BLaER1 treated with 17β-estradiol and CSF1 and Interleukin-3, amounts not matched to agents 10 nM and 100 nM (cell line): ENCODE data around the gene PDS5B.

Experiments
- H3K27ac ChIP-seq, 11 experiments: shearing (Covaris generic); formaldehyde crosslinking; 2 replicates each; pipeline ENCODE4 v1.8.1; 2022
- H3K27me3 ChIP-seq, 11 experiments: shearing (Covaris generic); formaldehyde crosslinking; 2 replicates each; pipeline ENCODE4 v1.8.1; 2022
- H3K36me3 ChIP-seq, 11 experiments: shearing (Covaris generic); formaldehyde crosslinking; 2 replicates each; pipeline ENCODE4 v1.8.1; 2022
- H3K4me1 ChIP-seq, 10 experiments: shearing (Covaris generic); formaldehyde crosslinking; 2 replicates each; pipeline ENCODE4 v1.8.1; 2022
- H3K4me2 ChIP-seq, 11 experiments: shearing (Covaris generic); formaldehyde crosslinking; 2 replicates each; pipeline ENCODE4 v1.8.1; 2022
- H3K4me3 ChIP-seq, 10 experiments: shearing (Covaris generic); formaldehyde crosslinking; 2 replicates each; pipeline ENCODE4 v1.8.1; 2022
- H3K9ac ChIP-seq, 11 experiments: shearing (Covaris generic); formaldehyde crosslinking; 2 replicates each; pipeline ENCODE4 v1.8.1; 2022
- H3K9me3 ChIP-seq, 11 experiments: shearing (Covaris generic); formaldehyde crosslinking; replicated peaks in 1 of 11; 2 replicates each; pipeline ENCODE4 v1.8.1; 2022
- H4K20me1 ChIP-seq, 11 experiments: shearing (Covaris generic); formaldehyde crosslinking; 2 replicates each; pipeline ENCODE4 v1.8.1; 2022
- Cebpa-rat ChIP-seq, 11 experiments: shearing (Covaris generic); IDR thresholded peaks; 2 replicates each; pipeline ENCODE4 v1.8.1; 2022

Gene PDS5B

GRCh38 chr13:32586080-32586900 lies at the start of gene PDS5B:
Gene PDS5B, plus strand, starts transcription at chr13:32586452. Its CDS starts 62,321 bp downstream, at chr13:32648773.
- Histone ChIP-seq H3K27ac (peak within 1 kb of the TSS; percentile 81 to 98 (median 94)), H3K4me1 (peaks cover 27 to 36% (median 33%) of the 10 kb centered on the region in 10 experiments)
- TF ChIP-seq Cebpa-rat (IDR thresholded peaks at IDR 0.05) = no peak

GRCh38 chr13:32537580-32538142 lies 48.6 kb upstream of the PDS5B start:
- peaks cover 0 to 27% (median 13%) of the 10 kb centered on the region in 11 experiments; a peak in 12 of 22 replicates for H3K9me3 ChIP-seq
- peak overlapping the region; percentile 73 to 88 (median 82) for H3K4me3 ChIP-seq
- no peaks in the 10 kb centered on the region for H3K27me3 ChIP-seq
- H3K4me1 ChIP-seq = peaks cover 10 to 62% (median 23%) of the 10 kb centered on the region in 10 experiments; a peak in 16 of 20 replicates
- H3K27ac ChIP-seq = peak overlapping the region; percentile 86 to 98 (median 93)
- peak overlapping the region; percentile 84 to 95 (median 93) for H3K9ac ChIP-seq
- peaks cover 0 to 34% (median 5%) of the 10 kb centered on the region in 11 experiments; a peak in 8 of 22 replicates for H4K20me1 ChIP-seq
- no peak for TF ChIP-seq Cebpa-rat (IDR thresholded peaks at IDR 0.05)
- H3K36me3 ChIP-seq = peaks cover 31 to 45% (median 42%) of the 10 kb centered on the region in 11 experiments
- H3K4me2 ChIP-seq = peak overlapping the region; percentile 70 to 95 (median 84)

More at GRCh38 chr13:32586080-32586900, at the start of gene PDS5B:
- Histone ChIP-seq H3K9me3 (no peaks in the 10 kb centered on the region), H4K20me1 (peaks cover 27 to 42% (median 40%) of the 10 kb centered on the region in 11 experiments; a peak in 21 of 22 replicates), H3K4me2 (peak within 1 kb of the TSS; percentile 86 to 95 (median 91)), H3K9ac (peak within 1 kb of the TSS; percentile 90 to 96 (median 94)), H3K36me3 (peaks cover 0 to 2% (median 0%) of the 10 kb centered on the region in 11 experiments; a peak in 1 of 22 replicates), H3K27me3 (no peaks in the 10 kb centered on the region), H3K4me3 (peak within 1 kb of the TSS; percentile 74 to 93 (median 82))

- H3K4me3 ChIP-seq = peak overlapping the region; percentile 73 to 88 (median 82)
- no peak; a peak in 1 of 22 replicates for TF ChIP-seq Cebpa-rat (IDR thresholded peaks at IDR 0.05)
- peaks cover 29 to 40% (median 36%) of the 10 kb centered on the region in 11 experiments for H3K36me3 ChIP-seq
- peaks cover 0 to 28% (median 3%) of the 10 kb centered on the region in 11 experiments; a peak in 8 of 22 replicates for H4K20me1 ChIP-seq
- peaks cover 0 to 27% (median 13%) of the 10 kb centered on the region in 11 experiments; a peak in 12 of 22 replicates for H3K9me3 ChIP-seq
- H3K27ac ChIP-seq = peak overlapping the region; percentile 86 to 98 (median 93)
- H3K4me1 ChIP-seq = peaks cover 10 to 57% (median 23%) of the 10 kb centered on the region in 10 experiments; a peak in 16 of 20 replicates
- H3K4me2 ChIP-seq = peak overlapping the region; percentile 70 to 95 (median 84)
- no peaks in the 10 kb centered on the region for H3K27me3 ChIP-seq
- peak overlapping the region; percentile 84 to 95 (median 93) for H3K9ac ChIP-seq
These were observed 48.1 kb upstream of the PDS5B start for GRCh38 chr13:32538143-32538620.

- Histone ChIP-seq H3K4me3 (peak within 1 kb of the TSS; percentile 73 to 88 (median 82)), H3K36me3 (peaks cover 24 to 34% (median 31%) of the 10 kb centered on the region in 11 experiments), H3K27ac (peak within 1 kb of the TSS; percentile 86 to 98 (median 93)), H3K4me2 (peak within 1 kb of the TSS; percentile 70 to 95 (median 84)), H3K4me1 (peaks cover 10 to 52% (median 23%) of the 10 kb centered on the region in 10 experiments; a peak in 16 of 20 replicates), H3K9me3 (peaks cover 0 to 25% (median 16%) of the 10 kb centered on the region in 11 experiments; a peak in 12 of 22 replicates), H3K9ac (peak within 1 kb of the TSS; percentile 84 to 95 (median 93)), H3K27me3 (no peaks in the 10 kb centered on the region), H4K20me1 (peaks cover 0 to 23% (median 0%) of the 10 kb centered on the region in 11 experiments; a peak in 6 of 22 replicates)
- no peak for TF ChIP-seq Cebpa-rat (IDR thresholded peaks at IDR 0.05)
These were observed 47.5 kb upstream of the PDS5B start, which contains the start of gene N4BP2L2 for GRCh38 chr13:32538621-32539246. Gene N4BP2L2, minus strand, starts transcription at chr13:32538795. Its CDS starts 1,768 bp downstream, at chr13:32537027.

GRCh38 chr13:32542221-32542620 lies 44.0 kb upstream of the PDS5B start:
- peak overlapping the region in 1 of 11 experiments; percentile 6; a peak in 1 of 22 replicates for H3K4me2 ChIP-seq
- peaks cover 0 to 7% (median 0%) of the 10 kb centered on the region in 11 experiments; a peak in 5 of 22 replicates for H3K9me3 ChIP-seq
- TF ChIP-seq Cebpa-rat (IDR thresholded peaks at IDR 0.05) = no peak
- H4K20me1 ChIP-seq = no peaks in the 10 kb centered on the region
- no peaks in the 10 kb centered on the region for H3K27me3 ChIP-seq
- no peak overlapping the region for H3K9ac ChIP-seq
- H3K36me3 ChIP-seq = no peaks in the 10 kb centered on the region
- no peak overlapping the region for H3K4me3 ChIP-seq
- H3K4me1 ChIP-seq = peaks cover 4 to 28% (median 17%) of the 10 kb centered on the region in 10 experiments; a peak in 18 of 20 replicates
- no peak overlapping the region for H3K27ac ChIP-seq

- Histone ChIP-seq H3K4me2 (peak overlapping the region in 9 of 11 experiments; percentile 1 to 44 (median 24); a peak in 11 of 22 replicates), H3K36me3 (no peaks in the 10 kb centered on the region), H3K9me3 (peaks cover 0 to 13% (median 0%) of the 10 kb centered on the region in 11 experiments; a peak in 8 of 22 replicates), H3K27ac (no peak overlapping the region), H3K27me3 (no peaks in the 10 kb centered on the region), H4K20me1 (no peaks in the 10 kb centered on the region), H3K4me1 (peaks cover 10 to 39% (median 22%) of the 10 kb centered on the region in 10 experiments), H3K9ac (no peak overlapping the region), H3K4me3 (no peak overlapping the region)
- no peak for TF ChIP-seq Cebpa-rat (IDR thresholded peaks at IDR 0.05)
These were observed 41.2 kb upstream of the PDS5B start for GRCh38 chr13:32545083-32545482.

- H3K27me3 ChIP-seq = no peaks in the 10 kb centered on the region
- TF ChIP-seq Cebpa-rat (IDR thresholded peaks at IDR 0.05) = peak in 2 of 11 experiments; percentile 63 to 72; a peak in 2 of 22 replicates
These were observed 37.4 kb upstream of the PDS5B start for GRCh38 chr13:32548837-32549236.

More at GRCh38 chr13:32548837-32549236, 37.4 kb upstream of the PDS5B start:
- no peaks in the 10 kb centered on the region for H3K36me3 ChIP-seq
- H3K4me3 ChIP-seq = 0 out of 20 replicates have a peak overlapping the region, but pooled peaks of 1 of the 10 experiments have one; percentile 5
- peak overlapping the region in 8 of 11 experiments; percentile 46 to 70 (median 65); a peak in 18 of 22 replicates for H3K27ac ChIP-seq
- peaks cover 0 to 11% (median 0%) of the 10 kb centered on the region in 11 experiments; a peak in 7 of 22 replicates for H3K9me3 ChIP-seq
- no peaks in the 10 kb centered on the region for H4K20me1 ChIP-seq
- H3K4me2 ChIP-seq = peak overlapping the region in 9 of 11 experiments; percentile 11 to 54 (median 36); a peak in 16 of 22 replicates
- H3K4me1 ChIP-seq = peaks cover 10 to 34% (median 23%) of the 10 kb centered on the region in 10 experiments
- H3K9ac ChIP-seq = 0 out of 22 replicates have a peak overlapping the region, but pooled peaks of 1 of the 11 experiments have one; percentile 42
